Gastroesophageal sphincter (tissue), 4 donors: Measurements from ENCODE around the gene HPCAL1. TPM values are rescaled to one million over a fixed set of nuclear protein-coding genes. Genes with fewer than 3 reads are reported as not detected.

ENCODE experiments used
- ATAC-seq: fragments of 150-250 bp; one replicate; pipeline ENCODE4 v1.9.1; 2016; ENCODE audit warnings: mild to moderate bottlenecking, moderate library complexity
- H3K27ac ChIP-seq, 4 donors: fragments of 200-600 bp; sonication (generic) in 3 of 4; 1 replicate in 3 of 4; 2 replicates in 1 of 4; pipeline ENCODE4 v1.5.1; 2016 to 2019
- H3K27me3 ChIP-seq: fragments of 200-600 bp; sonication (generic); one replicate; pipeline ENCODE4 v1.5.1; 2019
- H3K36me3 ChIP-seq, 2 donors: fragments of 200-600 bp; sonication (generic); one replicate each; pipeline ENCODE4 v1.5.1; 2019; ENCODE audit warnings: control low read depth in 1 of 2
- H3K4me1 ChIP-seq, 3 donors: fragments of 200-600 bp; sonication (generic); 1 replicate in 2 of 3; 2 replicates in 1 of 3; pipeline ENCODE4 v1.5.1; 2016 to 2019; ENCODE audit warnings: control low read depth in 2 of 3
- H3K4me3 ChIP-seq, 2 donors: fragments of 200-600 bp; sonication (generic); one replicate each; pipeline ENCODE4 v1.5.1; 2019; ENCODE audit warnings: mild to moderate bottlenecking in 1 of 2, moderate library complexity in 1 of 2
- H3K9me3 ChIP-seq, 3 donors: fragments of 200-600 bp; sonication (generic); one replicate each; pipeline ENCODE4 v1.5.1; 2017 to 2019; ENCODE audit warnings: control low read depth in 2 of 3
- CTCF ChIP-seq, 4 experiments: fragments of 200-600 bp in 2 of 4; fragments of 450-650 bp in 2 of 4; sonication (generic) in 1 of 4; IDR thresholded peaks; one replicate each; pipeline ENCODE4 v1.5.1; 2017 to 2019; ENCODE audit warnings: antibody characterized with exemption in 4 of 4, mild to moderate bottlenecking in 2 of 4, moderate library complexity in 2 of 4
- EP300 ChIP-seq: sonication (generic); formaldehyde crosslinking; IDR thresholded peaks from one replicate; pipeline ENCODE4 v1.6.1; 2017; ENCODE audit warnings: antibody characterized with exemption, mild to moderate bottlenecking
- POLR2A ChIP-seq, 2 donors: fragments of 450-650 bp; IDR thresholded peaks; one replicate each; pipeline ENCODE4 v1.6.1; 2017; ENCODE audit warnings: antibody characterized with exemption in 2 of 2, mild to moderate bottlenecking in 2 of 2, moderate library complexity in 1 of 2
- POLR2AphosphoS5 ChIP-seq: sonication (generic); formaldehyde crosslinking; IDR thresholded peaks from one replicate; pipeline ENCODE4 v1.6.1; 2017; ENCODE audit warnings: antibody characterized with exemption
- WGBS, 2 donors: methylation state at CpG; one replicate each; pipeline ENCODE4 v1.1.5; 2018; ENCODE audit warnings: low coverage in 1 of 2; 5-methylcytosine and 5-hydroxymethylcytosine counted together
- total RNA-seq, 4 donors: library from RNA; depleted of rRNA; stranded (reverse); fragments of >200 nt; gene quantifications; one replicate each; pipeline ENCODE4 v1.1.0, GENCODE V29; 2016

The HPCAL1 gene
- total RNA-seq, 4 donors from 2014 or later: 17.0 to 42.1 (median 29.8) TPM

GRCh38 chr2:10462178-10463083 is 159.7 kb downstream of the HPCAL1 start:
- H3K27ac ChIP-seq: no peak overlapping the region
- TF ChIP-seq POLR2A (IDR thresholded peaks at IDR 0.05) (no peak), EP300 (no peak), POLR2AphosphoS5 (no peak)
- no peaks in the 10 kb centered on the region for H3K36me3 ChIP-seq
- H3K9me3 ChIP-seq: no peaks in the 10 kb centered on the region
- H3K27me3 ChIP-seq: no peaks in the 10 kb centered on the region
- no peak for ATAC-seq
- no peak overlapping the region for H3K4me3 ChIP-seq
- WGBS, 2 donors: 62 to 87% methylated on average over 7 of the region's 15 CpGs
- H3K4me1 ChIP-seq: peaks cover 0 to 13% (median 0%) of the 10 kb centered on the region in 3 donors

- TF ChIP-seq POLR2A (IDR thresholded peaks at IDR 0.05): no peak
- TF ChIP-seq POLR2AphosphoS5: no peak
- TF ChIP-seq EP300: no peak
- TF ChIP-seq CTCF (IDR thresholded peaks at IDR 0.05): no peak
- H3K4me3 ChIP-seq: no peak overlapping the region
- no peaks in the 10 kb centered on the region for H3K27me3 ChIP-seq
- no peak for ATAC-seq
- H3K9me3 ChIP-seq: no peaks in the 10 kb centered on the region
- 79 to 85% methylated on average over 2 of the region's 5 CpGs for WGBS, 2 donors
- no peaks in the 10 kb centered on the region for H3K36me3 ChIP-seq
- H3K27ac ChIP-seq: no peak overlapping the region
- no peaks in the 10 kb centered on the region for H3K4me1 ChIP-seq
Observed at GRCh38 chr2:10465910-10466309, 163.2 kb downstream of the HPCAL1 start.

- Histone ChIP-seq H3K4me1 (no peaks in the 10 kb centered on the region), H3K9me3 (no peaks in the 10 kb centered on the region), H3K27me3 (no peaks in the 10 kb centered on the region), H3K36me3 (no peaks in the 10 kb centered on the region), H3K27ac (no peak overlapping the region), H3K4me3 (no peak overlapping the region)
- no peak for ATAC-seq
- WGBS, 2 donors: 77 to 100% methylated on average over 2 to 7 of the region's 11 CpGs
- no peak for TF ChIP-seq POLR2A (IDR thresholded peaks at IDR 0.05)
- TF ChIP-seq EP300: no peak
- TF ChIP-seq CTCF (IDR thresholded peaks at IDR 0.05): no peak
- no peak for TF ChIP-seq POLR2AphosphoS5
Observed at GRCh38 chr2:10466801-10467200, 164.1 kb downstream of the HPCAL1 start.

- Histone ChIP-seq H3K27ac (no peak overlapping the region), H3K4me1 (no peaks in the 10 kb centered on the region), H3K27me3 (no peaks in the 10 kb centered on the region), H3K36me3 (no peaks in the 10 kb centered on the region), H3K4me3 (no peak overlapping the region), H3K9me3 (no peaks in the 10 kb centered on the region)
- ATAC-seq: no peak
- WGBS, 2 donors: 48 to 66% methylated on average over 5 to 10 of the region's 15 CpGs
- TF ChIP-seq EP300 (no peak), POLR2A (IDR thresholded peaks at IDR 0.05) (no peak), POLR2AphosphoS5 (no peak), CTCF (IDR thresholded peaks at IDR 0.05) (no peak)
Observed at GRCh38 chr2:10467401-10467800, 164.7 kb downstream of the HPCAL1 start.

- H3K27me3 ChIP-seq: no peaks in the 10 kb centered on the region
- H3K27ac ChIP-seq: no peak overlapping the region
- no peak for ATAC-seq
- H3K4me1 ChIP-seq: no peaks in the 10 kb centered on the region
- H3K4me3 ChIP-seq: no peak overlapping the region
- WGBS, 2 donors: no CpG with 5 or more reads among the region's 4 CpGs
- H3K9me3 ChIP-seq: no peaks in the 10 kb centered on the region
- no peak for TF ChIP-seq EP300
- TF ChIP-seq POLR2A (IDR thresholded peaks at IDR 0.05): no peak
- no peak for TF ChIP-seq POLR2AphosphoS5
- TF ChIP-seq CTCF (IDR thresholded peaks at IDR 0.05): no peak
- H3K36me3 ChIP-seq: no peaks in the 10 kb centered on the region
Observed at GRCh38 chr2:10469301-10469700, 166.6 kb downstream of the HPCAL1 start.
